Activated CD4-positive, alpha-beta T cell treated with anti-CD3 and anti-CD28 coated beads, Interleukin-10, Interleukin-2, amounts not matched to agents 100 ng/mL and 50 ng/mL, durations not matched to agents 16 hours and 8 hours (primary cell): ENCODE results near the gene DCDC2.
A peak's percentile ranks its signal among the peaks of the same experiment; 100 is the strongest.
"Not testable (repeated sequence)": the region's sequence is repeated elsewhere in the genome, so short reads cannot be mapped to it uniquely, and the experiment has no call there.

ENCODE experiments used
- DNase-seq: peaks from one replicate; pipeline ENCODE4 v3.0.0-alpha.2; 2020

The DCDC2 gene

DNA sequence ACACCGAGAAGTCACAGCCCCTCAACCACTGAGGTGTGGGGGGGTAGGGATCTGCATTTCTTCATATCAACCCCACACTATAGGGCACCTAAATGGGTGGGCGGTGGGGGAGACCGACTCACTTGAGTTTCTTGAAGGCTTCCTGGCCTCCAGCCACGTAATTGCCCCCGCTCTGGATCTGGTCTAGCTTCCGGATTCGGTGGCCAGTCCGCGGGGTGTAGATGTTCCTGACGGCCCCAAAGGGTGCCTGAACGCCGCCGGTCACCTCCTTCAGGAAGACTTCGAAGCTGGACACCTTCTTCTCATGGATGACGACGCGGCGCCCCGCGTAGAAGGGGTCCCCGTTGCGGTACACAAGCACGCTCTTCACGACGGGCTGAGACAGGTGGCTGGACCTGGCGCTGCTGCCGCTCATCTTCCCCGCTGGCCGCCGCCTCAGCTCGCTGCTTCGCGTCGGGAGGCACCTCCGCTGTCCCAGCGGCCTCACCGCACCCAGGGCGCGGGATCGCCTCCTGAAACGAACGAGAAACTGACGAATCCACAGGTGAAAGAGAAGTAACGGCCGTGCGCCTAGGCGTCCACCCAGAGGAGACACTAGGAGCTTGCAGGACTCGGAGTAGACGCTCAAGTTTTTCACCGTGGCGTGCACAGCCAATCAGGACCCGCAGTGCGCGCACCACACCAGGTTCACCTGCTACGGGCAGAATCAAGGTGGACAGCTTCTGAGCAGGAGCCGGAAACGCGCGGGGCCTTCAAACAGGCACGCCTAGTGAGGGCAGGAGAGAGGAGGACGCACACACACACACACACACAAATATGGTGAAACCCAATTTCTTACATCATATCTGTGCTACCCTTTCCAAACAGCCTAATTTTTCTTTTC, at the start of gene DCDC2:
Gene DCDC2, minus strand, starts transcription at position 724 of the 883 bp plus-strand sequence. Its CDS starts 309 bp downstream, at position 415.
- peak; percentile 12 for DNase-seq

DNA sequence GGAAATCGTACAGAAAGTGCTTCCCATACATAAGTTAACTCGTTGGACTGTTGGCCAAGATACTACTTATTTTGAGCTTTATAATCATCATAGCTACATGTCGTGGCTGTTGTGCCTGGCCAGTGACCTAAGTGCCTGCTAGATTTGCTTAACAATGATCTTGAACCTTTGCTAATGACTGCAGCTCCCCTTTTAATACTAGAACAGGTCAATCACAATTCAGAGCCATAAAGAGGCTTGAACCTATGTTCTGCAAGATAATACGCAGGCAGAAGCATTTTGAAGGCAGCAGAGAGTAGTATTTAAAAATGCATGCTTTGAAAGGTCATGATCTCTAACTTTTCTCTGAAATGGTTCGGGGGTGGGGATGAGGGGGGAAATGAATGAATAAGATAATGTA, 47.4 kb upstream of the DCDC2 start:
- DNase-seq, result no peak

DNA sequence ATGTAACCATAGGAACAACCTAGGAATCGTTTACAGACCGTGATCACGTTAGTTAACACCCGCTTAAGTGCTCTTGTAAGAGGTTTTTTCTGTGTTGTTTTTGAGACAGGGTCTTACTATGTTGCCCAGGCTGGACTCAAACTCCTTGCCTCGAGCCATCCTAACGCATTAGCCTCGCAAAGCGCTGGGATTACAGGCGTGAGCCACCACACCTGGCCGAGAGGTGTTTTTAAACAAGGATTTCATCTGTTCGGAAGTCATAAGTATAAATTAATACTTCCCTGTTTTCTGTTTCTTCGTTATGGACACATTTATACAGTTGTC, 45.6 kb upstream of the DCDC2 start:
- no peak for DNase-seq

DNA sequence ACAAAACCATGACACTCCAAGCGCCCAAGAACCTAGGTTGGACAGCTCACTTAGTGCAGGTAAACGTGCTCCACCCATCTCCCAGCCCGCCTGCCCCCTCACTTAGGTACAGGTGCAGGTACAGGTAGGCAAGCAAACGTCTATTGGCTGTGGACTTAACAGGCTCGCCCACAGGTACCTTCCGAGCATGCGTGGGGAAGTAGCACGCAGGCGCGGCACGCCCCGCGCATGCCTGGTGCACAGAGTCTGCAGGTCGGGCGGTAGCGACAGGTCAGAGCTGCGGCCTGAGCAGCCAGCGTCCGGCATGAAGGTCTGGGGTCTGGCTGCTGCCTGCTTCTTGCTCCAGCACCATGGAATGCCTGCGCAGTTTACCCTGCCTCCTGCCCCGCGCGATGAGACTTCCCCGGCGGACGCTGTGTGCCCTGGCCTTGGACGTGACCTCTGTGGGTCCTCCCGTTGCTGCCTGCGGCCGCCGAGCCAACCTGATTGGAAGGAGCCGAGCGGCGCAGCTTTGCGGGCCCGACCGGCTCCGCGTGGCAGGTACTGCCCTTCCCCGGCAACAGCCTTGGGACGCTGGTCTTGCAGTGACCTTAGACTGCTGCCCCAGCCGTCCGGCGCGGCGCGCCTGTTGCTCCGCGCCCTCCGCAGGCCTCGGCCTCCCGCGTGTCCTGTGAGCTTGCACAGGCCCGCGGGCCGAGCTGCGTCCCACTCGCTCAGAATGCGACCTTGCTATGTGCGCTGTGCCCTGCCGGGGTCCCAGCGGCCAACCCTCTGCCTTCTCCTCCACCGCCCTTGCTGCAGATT, 45.0 kb upstream of the DCDC2 start, which contains the start of gene MRS2:
Gene MRS2, plus strand, starts transcription at position 240 of the 804 bp plus-strand sequence. Its CDS starts 111 bp downstream, at position 351.
- DNase-seq, result peak; percentile 87

DNA sequence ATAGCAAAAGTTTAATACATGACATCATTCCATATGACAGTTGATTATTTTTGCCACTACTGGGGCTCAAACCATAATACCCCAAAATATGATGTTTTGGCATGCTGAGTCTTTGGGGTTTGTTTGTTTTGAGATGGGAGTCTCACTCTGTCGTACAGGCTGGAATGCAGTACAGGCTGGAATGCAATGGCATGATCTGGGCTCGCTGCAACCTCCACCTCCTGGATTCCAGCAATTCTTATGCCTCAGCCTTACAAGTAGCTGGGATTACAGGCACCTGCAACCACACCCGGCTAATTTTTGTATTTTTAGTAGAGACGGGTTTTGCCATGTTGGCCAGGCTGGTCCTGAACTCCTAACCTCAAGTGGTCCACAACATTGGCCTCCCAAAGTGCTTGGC, 43.6 kb upstream of the DCDC2 start:
- no peak for DNase-seq

DNA sequence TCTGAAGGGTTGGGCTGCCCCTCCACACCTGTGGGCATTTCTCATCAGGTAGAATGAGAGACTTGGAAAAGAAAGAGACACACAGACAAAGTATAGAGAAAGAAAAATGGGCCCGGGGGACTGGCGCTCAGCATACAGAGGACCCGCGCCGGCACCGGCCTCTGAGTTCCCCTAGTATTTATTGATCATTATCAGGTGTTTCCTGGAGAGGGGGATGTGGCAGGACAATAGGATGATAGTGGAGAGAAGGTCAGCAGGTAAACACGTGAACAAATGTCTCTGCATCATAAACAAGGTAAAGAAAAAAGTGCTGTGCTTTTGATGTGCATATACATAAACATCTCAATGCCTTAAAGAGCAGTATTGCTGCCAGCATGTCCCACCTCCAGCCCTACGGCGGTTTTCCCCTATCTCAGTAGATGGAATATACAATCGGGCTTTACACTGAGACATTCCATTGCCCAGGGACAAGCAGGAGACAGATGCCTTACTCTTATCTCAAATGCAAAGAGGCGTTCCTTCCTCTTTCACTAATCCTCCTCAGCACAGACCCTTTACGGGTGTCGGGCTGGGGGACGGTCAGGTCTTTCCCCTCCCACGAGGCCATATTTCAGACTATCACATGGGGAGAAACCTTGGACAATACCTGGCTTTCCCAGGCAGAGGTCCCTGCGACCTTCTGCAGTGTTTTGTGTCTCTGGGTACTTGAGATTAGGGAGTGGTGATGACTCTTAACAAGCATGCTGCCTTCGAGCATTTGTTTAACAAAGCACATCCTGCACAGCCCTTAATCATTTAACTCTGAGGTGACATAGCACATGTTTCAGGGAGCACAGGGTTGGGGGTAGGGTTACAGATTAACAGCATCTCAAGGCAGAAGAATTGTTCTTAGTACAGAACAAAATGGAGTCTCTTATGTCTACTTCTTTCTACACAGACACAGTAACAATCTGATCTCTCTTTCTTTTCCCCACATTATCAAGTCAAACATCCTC, 42.5 kb upstream of the DCDC2 start:
- DNase-seq, result not testable (repeated sequence)

DNA sequence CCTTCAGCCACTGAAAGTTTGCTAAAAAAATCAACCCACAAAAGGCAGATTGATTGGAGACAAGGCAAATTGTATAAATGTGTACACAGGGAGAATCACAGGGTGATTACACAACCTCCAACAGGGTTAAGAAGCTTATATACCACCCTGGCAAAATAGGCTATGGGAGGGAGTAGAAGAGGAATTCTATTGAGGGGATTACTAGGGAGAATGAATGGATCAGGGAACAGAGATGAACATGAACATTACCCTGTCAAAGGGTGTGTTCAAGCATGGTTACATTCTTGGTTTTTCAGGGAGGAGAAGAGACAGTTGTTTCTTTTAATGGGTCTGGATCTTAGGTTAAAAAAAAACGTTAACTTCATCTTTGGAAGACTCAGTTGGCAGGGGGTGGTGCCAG, 39.8 kb upstream of the DCDC2 start:
- DNase-seq, result no peak

DNA sequence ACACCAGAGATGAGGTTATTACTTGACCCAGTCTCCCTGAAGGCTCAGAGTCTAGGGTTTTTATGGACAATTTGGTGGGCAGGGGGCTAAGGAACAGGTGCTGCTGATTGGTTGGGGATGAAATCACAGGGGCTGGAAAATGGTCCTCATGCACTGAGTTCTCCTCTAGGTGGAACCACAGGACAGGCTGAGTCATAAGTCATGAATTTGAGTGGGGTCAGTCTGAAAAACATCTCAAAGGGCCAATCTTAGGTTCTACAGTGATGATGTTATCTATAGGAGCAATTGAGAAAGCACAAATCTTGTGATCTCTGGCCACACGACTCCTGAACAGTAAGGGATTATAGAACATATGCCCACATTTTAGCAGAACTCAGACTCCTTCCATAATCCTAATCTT, 39.0 kb upstream of the DCDC2 start:
- no peak for DNase-seq

DNA sequence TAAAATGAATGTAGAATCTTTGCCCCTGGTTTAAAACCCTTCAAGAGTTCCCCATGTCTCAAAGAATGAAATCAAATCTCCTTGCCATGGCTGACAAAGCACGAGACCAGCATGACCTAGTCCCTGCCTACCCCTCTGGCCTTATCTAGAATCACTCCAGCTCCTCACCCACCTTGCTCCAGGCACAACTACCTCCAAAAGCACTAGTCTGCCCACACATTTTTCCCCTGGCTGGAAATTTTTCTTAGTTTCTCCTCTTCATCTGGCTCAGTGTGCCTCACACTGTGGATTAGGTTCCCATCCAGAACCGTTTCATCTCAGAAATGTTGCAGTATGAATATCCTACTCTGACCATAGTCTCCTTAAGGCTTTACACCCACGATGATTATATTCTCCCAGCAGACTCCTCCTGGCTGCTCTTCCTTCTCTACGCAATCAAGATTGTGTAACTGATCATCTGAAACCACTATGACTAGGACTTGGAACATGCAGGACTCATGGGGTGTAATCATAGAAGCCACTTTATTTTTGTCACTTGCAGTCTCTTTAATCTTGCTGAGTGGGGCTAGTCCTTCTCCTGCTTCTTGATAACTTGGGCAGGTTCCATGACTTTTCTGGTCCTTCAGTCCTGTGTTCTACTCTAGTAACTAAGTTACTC, 37.0 kb upstream of the DCDC2 start:
- no peak for DNase-seq

DNA sequence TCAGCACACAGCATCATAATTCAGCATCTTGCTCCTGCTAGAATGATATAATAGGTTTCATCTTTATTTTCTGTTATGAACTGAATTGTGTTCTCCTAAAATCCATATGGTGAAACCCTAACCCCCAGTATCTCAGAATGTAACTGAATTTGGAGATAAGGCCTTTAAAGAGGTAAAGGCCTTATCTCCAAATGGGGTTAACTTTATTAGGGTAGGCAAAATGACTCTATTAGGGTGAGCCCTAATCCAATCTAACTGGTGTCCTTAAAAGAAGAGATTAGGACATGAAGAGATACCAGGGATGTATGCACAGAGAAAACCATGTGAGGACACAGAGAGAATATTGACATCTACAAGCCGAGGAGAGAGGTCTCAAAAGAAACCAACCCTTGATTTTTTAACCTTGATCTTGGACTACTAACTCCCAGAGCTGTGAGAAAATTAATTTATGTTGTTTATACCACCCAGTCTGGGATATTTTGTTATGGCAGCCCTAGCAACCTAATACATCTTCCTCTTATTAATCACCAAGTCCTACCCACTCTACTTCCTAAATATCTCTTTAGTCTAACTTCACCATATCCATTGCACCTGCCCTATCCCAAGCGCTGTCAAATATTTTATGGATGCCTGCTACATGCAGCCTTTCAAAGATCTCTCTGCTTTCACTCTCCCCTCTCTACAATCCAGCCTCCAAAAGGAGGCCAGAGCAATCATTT, 36.4 kb upstream of the DCDC2 start:
- DNase-seq, result no peak

DNA sequence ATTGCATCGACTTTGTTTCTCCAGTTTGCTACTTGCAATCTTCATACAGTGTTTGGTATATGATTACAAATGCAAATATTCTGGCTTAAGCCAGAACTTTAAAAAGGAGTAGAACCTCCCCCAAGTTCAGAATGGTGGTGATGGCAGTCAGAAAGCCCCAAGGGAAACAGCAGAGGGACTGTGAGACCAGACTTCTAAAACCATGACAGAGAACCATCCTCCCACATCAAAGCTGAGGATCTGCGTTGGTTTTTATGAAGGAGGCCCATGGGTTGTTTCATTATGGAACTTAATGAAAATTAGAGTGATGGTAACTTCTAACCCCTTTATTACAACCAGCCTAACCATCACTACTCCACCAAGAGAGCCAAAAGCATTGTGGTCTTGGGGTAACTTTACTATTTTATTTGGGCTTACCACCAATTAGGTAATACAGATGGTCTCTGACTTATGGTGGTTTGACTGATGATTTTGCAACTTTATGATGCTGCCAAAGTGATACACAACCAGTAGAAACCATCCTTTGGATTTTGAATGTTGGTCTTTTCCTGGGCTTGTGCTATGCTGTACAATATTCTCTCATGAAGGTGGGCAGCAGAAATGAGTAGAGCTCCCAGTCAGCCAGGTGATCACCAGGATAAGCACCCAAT, 34.0 kb upstream of the DCDC2 start:
- DNase-seq, result no peak

DNA sequence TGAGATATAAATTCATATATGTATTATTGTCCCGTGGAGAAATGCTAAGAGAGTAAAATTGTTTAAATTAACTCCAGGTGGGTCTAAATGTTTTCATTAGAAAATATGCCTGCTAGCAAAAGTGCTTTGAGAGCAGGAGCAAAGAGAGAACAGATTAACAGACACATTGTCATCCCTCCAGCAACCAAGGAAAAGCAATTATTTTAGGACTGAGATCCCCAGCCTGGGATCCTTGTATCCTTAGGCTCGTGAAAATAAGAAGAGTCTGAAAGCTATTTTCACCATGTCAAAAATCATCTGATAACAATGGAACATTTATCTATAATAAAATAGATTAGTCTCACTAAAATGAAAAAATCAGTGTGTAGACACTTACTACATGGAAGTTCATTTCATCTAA, 33.3 kb upstream of the DCDC2 start:
- no peak for DNase-seq

DNA sequence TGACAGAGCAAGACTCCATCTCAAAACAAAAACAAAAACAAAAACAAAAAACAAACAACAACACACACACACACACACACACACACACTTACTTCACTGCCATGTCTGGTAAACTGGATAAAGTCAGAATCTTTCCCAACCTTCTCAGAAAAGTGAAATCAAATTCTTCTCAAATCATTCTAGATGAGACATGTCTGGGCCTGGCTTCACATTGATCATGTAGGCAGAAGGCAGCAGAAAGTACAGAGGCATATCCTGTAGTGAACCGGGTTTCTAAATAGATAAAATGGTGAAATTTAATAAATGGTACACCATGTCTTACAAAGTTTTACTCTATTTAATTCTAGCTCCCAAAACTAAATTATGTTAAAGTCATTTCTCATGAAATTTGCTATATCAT, 30.0 kb upstream of the DCDC2 start:
- no peak for DNase-seq

DNA sequence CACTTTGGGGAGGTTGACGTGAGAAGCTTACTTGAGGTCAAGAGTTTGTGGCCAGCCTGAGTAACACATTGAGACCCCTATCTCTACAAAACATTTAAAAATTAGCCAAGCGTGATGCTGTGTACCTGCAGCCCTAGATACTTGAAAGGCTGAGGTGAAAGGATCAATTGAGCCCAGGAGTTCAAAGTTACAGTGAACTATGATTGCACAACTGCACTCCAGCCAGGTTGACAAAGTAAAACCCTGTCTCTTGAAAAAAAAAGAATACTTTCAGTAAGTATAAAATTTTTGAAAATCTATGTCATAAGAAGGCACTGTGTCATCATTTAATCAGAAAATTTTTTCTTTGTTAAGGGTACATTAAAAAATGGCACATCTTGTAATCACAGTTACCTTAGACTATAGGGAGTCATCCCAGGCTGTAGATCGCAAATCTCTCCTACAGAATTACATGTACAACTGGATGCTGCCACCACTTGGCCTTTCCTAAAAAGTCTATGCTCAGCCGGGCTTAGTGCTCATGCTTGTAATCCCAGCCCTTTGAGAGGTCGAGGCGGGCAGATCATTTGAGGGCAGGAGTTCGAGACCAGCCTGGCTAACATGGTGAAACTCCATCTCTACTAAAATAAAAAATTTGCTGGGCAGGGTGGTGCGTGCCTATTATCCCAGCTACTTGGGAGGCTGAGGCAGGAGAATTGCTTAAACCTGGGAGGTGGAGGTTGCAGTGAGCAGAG, 27.8 kb upstream of the DCDC2 start:
- no peak for DNase-seq

DNA sequence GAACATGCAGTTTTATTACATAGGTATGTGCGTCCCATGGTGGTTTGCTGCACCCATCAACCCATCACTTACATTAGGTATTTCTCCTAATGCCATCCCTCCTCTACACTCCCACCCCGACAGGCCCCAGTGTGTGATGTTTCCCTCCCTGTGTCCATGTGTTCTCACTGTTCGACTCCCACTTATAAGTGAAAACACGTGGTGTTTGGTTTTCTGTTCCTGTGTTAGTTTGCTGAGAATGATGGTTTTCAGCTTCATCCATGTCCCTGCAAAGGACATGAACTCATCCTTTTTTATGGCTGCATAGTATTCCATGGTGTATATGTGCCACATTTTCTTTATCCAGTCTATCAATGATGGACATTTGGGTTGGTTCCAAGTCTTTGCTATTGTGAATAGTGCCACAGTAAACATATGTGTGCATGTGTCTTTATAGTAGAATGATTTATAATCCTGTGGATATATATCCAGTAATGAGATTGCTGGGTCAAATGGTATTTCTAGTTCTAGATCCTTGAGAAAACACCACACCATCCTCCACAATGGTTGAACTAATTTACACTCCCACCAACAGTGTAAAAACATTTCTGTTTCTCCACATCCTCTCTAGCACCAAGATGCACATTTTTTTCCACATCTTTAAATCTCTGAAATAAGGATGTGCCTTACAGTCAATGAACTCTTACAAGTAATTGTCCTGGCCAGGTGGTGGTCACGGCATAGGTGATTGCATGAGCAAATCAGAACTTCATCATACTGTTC, 26.7 kb upstream of the DCDC2 start:
- not testable (repeated sequence) for DNase-seq

DNA sequence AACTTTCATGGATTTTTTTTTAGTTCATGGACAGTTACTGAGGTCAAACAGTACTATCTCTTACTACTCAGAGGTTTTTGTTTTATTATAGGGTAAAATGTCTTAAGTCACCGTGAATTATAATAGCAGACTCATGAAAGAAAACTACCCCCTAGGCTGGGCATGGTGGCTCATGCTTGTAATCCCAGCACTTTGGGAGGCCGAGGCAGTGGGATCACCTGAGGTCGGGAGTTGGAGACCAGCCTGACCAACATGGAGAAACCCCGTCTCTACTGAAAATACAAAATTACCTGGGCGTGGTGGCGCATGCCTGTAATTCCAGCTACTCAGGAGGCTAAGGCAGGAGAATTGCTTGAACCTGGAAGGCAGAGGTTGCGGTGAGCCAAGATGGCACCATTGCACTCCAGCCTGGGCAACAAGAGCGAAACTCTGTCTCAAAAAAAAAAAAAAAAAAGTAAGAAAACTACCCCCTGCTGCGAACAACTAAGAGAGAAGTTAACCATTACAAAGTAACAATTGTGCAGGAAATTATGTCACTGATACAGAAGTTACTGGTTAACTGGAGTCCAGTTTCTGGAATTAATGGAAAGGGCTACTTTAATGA, 25.1 kb upstream of the DCDC2 start:
- DNase-seq, result not testable (repeated sequence)

DNA sequence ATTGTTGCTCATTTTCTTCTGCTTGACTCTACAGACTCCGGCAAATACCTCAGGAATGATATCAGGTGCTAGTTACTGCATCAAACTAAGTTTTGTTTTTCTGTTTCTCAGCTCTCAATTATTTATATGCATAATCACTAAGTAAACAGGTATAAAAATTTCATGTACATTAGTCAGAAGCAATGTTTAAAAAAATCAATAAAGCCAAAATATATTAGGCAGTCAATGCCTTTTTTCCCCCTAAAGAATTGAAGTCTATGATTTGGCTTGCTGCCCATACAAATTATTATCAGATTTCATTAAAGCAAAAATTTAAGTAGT, 24.3 kb upstream of the DCDC2 start:
- DNase-seq, result no peak

DNA sequence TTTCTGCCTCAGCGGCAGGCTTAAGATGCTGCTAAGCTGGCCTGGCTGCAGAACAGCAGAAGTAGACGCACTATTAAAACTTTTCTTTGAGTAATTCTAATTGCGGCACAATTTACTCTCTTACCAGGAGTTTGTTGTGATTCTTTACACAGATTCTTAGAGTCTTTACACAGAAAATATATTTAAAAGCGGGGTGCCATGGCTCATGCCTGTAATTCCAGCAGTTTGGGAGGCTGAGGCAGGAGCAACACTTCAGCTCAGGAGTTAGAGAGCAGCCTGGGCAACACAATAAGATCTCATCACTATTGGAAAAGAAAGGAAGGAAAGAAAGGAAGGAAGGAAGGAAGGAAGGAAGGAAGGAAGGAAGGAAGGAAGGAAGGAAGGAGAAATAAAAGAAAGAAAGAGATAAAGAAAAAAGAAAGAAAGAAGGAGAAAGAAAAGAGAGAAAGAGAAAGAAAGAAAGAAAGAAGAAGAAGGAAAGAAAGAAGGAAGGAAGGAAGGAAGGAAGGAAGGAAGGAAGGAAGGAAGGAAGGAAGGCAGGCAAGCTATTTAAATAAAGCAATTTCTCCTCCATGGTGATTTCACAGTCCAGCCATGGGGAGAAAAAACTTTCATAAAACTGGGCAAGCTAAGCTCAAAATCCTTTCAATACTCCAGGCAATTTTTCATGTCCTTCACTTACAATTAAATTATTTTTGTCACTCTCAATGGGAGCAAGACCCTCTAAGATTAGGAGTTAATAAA, 23.8 kb upstream of the DCDC2 start:
- no peak for DNase-seq
